Stimulated activated CD8-positive, alpha-beta memory T cell treated with anti-CD3 and anti-CD28 coated beads, Interleukin-2, amount 100 ng/mL, for 48 hours (primary cell): ENCODE data around the gene ARL4D.
"Not testable (repeated sequence)": the region's sequence is repeated elsewhere in the genome, so short reads cannot be mapped to it uniquely, and the experiment has no call there.

Source experiments
- DNase-seq, 2 donors: peaks; one replicate each; pipeline ENCODE4 v3.0.0-alpha.2; 2020; ENCODE audit warnings: low read depth in 2 of 2

ARL4D gene

GRCh38 chr17:43395165-43395564, 3.6 kb upstream of the ARL4D start:
- DNase-seq = no peak

- no peak for DNase-seq
These were observed 2.2 kb upstream of the ARL4D start for GRCh38 chr17:43396491-43397060.

DNA sequence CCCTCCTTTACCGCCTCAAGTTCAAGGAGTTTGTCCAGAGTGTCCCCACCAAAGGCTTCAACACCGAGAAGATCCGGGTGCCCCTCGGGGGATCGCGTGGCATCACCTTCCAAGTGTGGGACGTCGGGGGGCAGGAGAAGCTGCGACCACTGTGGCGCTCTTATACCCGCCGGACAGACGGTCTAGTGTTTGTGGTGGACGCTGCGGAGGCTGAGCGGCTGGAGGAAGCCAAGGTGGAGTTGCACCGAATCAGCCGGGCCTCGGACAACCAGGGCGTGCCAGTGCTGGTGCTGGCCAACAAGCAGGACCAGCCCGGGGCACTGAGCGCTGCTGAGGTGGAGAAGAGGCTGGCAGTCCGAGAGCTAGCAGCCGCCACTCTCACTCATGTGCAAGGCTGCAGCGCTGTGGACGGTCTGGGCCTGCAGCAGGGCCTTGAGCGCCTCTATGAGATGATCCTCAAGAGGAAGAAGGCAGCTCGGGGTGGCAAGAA, 1.1 kb downstream of the ARL4D start:
- DNase-seq = no peak

DNA sequence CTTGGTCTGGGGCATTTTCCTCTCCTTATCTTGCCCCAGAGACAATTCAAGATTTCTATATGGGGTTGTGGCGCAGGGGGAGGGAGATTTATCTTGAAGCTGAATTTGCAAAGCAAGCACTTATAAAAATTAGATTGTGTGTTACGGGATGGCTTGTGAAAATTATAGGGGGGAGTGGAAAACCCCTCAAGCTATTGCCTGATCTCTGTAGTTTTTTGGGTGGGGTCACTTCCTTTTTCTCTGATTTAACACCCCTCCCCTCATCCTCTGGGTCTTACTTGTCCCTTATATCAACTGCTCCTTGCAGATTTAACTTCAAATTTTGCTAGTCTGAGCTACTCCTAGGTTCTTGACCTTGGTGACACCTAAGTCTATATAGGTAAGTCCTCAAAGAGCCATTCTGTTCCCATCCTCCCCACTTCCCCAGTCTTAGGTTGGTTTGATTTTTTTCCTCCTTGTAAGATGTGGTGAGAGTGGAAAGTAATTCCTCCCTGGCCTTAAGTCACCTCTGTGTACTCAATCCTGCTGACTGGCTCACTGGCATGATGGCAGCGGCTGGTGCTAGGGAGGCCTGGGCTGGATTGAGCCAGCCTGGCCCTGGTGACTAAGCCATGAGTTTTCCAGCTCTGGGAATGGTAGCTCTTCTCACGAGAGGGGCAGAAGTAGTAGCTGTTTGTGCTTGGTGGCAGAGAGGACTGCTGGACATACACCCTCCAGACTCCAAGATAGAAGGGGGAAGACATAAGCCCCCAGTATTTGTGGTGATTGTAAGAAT, 2.3 kb downstream of the ARL4D start:
- no peak for DNase-seq

- no peak for DNase-seq
These were observed 3.3 kb downstream of the ARL4D start for GRCh38 chr17:43402078-43402477.

DNA sequence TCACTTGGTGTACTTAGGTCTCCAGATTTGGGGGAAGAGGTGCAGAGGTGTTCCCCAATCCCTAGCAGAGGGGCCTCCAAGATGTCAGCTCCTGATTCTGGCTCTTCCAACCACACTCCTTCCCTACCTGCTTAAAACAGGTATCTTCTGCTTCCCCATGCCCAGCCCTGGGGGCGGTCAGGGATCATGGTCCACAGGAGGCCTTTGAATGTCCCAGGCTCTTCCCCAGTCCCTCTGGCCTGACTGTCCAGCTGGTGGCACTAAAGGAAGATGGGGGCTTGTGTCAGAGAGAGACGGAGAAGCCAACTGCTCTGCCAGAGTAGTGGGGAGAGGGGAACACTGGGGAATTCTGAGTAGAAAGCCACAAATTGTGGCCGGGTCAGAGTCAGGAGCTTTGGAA, 3.8 kb downstream of the ARL4D start:
- DNase-seq = no peak

- no peak for DNase-seq
These were observed 5.1 kb downstream of the ARL4D start for GRCh38 chr17:43403846-43404245.

DNA sequence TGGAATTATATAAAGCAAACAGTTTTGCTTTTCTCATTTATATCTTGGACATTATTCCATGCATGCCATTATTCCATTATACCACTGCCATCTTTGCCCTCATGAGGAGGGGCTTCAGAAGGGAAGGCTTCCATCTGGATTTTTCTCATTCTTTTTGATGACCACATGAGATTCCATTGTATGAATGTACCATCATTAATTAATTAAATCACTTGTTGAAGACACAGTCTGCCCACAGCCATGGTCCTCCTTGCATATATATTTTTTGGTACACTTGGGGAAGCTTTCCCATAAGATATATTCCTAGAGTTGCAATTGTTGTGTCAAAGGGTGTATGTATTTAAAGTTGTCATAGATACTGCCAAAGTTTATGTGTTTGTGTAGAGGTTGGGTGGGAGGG, 7.1 kb downstream of the ARL4D start:
- DNase-seq = no peak

GRCh38 chr17:43406676-43407645, 8.2 kb downstream of the ARL4D start:
- no peak for DNase-seq

- no peak for DNase-seq
These were observed 10.3 kb downstream of the ARL4D start for GRCh38 chr17:43409131-43409530.

DNA sequence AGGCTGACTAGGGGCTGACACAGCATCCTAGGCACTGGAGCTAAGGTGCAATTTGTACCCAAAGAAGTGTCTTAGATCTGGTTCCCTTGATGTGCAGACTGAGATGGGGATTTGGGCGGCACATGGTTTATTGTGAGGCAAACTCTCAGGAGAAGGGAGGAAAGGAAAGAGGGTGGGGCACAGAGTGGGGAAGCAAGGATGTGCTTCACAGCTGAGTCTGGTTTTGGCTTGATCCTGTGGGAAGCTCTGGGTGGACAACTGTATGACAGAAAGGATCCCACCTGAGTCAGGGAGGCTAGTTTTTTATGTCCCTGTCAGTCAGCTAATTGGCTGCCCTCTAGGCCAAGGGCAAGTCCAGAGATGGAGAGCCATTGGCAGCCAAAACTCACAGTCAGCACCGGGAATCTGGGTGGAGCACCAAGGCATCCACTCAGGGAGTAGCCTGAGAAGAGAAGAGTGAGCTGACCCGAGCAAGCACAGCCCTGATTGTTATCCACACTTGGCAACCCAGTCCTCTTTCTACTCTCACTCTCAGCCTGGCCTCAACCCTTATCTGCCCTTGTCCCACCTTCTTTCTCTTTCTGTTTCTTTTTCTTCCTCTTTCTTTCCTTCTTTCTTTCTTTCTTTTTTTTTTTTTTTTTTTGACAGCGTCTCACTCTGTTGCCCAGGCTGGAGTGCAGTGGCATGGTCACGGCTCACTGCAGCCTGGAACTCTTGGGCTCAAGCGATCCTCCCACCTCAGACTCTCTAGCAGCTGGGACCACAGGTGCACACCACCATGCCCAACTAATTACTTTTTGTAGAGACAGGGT, 12.0 kb downstream of the ARL4D start:
- no peak for DNase-seq

GRCh38 chr17:43411369-43411677, 12.5 kb downstream of the ARL4D start:
- DNase-seq = no peak

DNA sequence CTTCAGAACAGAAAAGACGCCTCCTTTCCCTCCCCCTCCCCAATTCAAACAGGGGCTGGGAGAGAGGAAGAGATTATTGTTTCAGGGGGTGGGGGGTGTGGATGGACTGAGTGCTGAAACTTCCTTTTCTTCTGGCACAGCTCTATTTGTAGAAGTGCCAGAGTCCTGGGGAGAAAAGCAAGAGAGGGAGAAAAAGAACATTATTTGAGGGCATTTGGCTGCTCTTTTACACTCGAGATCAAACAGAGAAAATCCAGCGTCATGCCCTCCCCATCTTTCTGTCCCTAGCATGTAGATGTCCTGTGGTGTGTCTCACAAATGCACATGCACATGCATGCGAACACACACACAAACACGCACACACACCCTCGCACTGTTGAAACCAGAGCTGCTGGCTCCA, 13.0 kb downstream of the ARL4D start:
- DNase-seq = no peak

DNA sequence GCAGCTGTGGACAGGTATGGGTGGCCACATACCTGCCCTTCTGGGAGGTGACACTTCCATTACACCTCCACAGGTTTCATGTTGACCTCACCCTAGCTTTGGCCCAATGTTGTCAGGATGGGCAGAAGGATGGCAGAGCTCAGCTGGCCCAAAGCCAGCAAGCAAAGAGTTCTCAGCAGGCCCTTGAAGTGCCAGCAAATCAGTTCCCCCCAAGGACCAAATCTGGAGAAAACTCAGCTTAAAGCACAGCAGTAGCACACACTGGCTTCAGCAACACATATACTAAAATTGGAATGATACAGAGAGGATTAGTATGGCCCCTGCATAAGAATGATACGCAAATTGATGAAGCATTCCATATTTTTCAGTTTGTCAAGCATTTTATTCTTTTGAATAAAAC, 13.4 kb downstream of the ARL4D start:
- DNase-seq = no peak

DNA sequence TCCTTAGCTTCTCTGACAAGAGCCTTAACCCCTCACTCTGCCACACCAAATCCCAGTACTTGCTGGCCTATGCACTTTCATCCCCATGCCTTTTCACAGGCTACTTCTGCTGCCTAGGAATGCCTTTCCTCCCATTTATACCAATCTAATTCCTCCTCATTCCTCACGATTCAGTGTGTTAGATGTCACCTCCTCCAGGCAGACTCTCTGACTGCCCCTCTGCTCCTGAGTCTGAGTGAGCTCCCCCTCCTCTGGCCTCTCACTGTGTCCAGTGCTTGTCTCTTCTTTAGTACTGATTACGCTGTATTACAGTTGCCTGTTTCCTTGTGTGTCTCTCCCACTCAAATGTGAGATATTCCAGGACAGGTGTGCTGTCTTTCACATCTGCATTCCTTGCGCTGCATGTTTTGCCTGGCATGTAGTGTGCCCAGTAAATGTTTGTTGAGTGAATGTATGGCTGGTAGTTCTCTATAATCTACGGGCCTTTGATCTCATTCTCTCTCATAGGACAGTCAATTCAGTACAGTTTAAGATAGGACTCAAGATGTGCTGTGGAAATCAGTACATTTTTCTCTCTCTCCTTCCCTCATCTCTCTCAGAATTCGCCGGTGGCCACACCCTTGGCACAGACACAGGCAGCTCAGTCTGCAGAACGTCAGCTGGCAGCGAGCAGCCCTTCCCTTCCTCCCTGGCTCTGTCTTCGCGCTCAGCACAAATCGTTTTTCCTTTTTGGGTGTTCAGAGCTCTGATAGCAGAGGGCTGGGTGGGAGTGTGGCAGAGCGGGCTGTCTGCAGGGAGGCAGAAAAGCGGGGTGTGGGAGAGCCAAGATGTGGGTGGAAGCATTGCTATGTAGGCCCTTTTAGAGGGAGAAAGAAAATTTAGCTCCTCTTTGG, 18.5 kb downstream of the ARL4D start:
- DNase-seq = no peak

DNA sequence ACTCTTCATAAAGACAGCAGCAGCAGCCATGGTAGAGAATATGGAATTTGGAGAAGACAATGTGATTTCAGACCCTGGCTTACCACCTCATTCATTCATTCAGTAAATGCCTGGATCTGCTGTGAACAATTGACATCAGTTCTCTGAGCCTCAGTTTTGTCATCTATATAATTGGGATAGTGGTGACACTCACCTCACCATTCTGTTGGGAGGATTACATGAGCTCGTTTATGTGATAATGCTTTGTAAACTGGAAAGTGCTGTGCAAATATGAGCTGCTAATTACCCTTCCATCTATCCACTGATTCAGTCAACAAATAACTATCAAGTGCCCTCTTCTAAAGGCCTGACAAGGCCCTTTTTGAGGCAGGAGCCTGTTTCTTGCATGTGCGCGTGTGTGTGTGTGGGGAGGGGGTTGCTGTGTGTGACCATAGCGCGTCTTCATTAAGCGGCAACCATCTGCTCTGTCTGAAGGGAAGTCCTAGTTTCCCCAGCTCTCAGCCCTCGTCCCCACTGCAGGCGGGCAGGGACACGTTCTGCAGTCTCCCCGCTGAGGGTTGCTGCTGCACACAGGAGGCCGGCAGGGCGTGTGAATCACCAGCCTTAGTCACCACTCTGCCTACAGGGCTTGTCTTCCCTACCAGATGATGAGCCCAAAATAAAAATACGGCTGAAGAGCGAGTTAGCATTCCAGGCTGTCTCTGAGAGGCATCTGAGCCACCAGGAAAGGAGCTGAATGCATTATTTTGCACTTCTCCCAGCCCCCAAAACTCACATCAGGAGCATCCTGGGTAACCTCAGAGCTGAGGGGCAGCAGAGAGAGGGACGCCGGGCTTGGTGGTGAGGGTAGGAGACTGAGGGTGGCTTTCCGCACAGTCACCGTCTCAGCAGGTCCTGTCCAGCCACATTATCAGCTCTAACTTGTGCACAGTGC, 19.9 kb downstream of the ARL4D start:
- DNase-seq = peak in 1 of 2 donors; percentile 6

GRCh38 chr17:43419375-43419882, 20.6 kb downstream of the ARL4D start:
- DNase-seq = not testable (repeated sequence)

DNA sequence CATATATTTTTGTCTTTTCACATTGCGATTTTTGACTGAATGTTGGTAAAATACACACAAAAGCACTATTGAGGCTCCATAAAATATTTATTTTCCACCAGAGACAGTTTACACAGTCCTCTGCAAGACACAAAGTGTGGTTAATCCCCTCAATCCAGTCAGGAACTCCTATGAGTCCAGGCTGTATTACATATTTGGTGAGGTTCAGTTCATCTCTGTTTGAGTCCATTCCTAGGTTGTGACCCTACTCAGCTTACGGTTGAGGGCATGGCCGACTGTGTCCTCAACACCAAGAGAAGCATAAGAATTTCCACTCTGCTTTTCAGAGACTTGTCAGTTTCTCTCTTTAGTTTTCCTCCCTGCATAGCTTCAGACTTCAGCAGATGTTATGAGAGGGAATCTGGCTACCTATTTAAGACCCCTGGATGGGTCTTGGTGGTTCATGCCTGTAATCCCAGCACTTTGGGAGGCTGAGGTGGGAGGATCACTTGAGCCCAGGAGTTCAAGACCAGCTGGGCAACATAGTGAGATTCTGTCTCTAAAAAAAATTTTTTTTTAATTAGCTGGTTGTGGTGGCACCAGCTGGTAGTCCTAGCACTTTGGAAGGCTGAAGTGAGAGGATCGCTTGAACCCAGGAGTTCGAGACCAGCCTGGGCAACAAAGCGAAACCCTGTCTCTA, 25.1 kb downstream of the ARL4D start:
- no peak for DNase-seq
